Left cardiac atrium (tissue), 4 donors: ENCODE measurements around the gene TADA3. TPM values are rescaled to one million over a fixed set of nuclear protein-coding genes. Genes with fewer than 3 reads are reported as not detected.

Experiments used
- ATAC-seq, 2 donors: fragments of 200-7000 bp; cut with Tn5 transposase; one replicate each; pipeline ENCODE4 v1.9.1; 2020; ENCODE audit warnings: mild to moderate bottlenecking in 2 of 2, moderate library complexity in 2 of 2
- DNase-seq: peaks from one replicate; pipeline ENCODE4 v3.0.0-alpha.2; 2020
- intact Hi-C, 2 donors: fragments of 100-400 bp; cut with DNase I; formaldehyde crosslinking; loops; one replicate each; pipeline versions ENCODE4 v1.14.1 to v1.15.1; 2022 to 2023
- total RNA-seq, 2 donors: library from RNA; stranded (reverse); fragmentation: NEBNext Ultra II Directional; extraction: Animal tissue kit (Norgen Biotek cat#: 25700); gene quantifications; one replicate each; pipeline ENCODE4 v1.2.1, GENCODE V29; 2021
- donor health status: DM: no; HTN: yes; CAD: no.
- donor health status: DM: no; HTN: yes; CAD: no; lungs with severe emphysema.
- donor health status: DM: yes; HTN: yes; CAD: no.
- donor health status: Dilated cardiomyopathy.

Gene TADA3
- total RNA-seq, 2 donors from 2014 or later: 42.0 to 42.7 TPM

GRCh38 chr3:9745521-9745920 lies 46.8 kb downstream of the TADA3 start:
- intact Hi-C loops: no loop called here
- DNase-seq: no peak
- no peak for ATAC-seq

DNA sequence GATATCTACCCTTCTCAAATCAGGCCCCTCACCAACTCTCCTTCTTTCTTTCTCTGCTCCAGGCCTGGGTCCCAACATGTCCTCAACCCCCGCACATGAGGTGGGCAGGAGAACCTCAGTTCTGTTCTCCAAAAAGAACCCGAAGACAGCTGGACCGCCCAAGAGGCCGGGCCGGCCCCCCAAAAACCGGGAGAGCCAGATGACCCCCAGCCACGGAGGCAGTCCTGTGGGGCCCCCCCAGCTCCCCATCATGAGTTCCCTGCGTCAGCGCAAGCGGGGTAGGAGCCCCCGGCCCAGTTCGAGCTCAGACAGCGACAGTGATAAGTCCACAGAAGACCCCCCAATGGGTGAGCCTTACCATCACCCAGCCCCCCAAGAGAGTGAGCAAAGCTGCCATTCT lies 48.1 kb downstream of the TADA3 start:
- intact Hi-C loops: no loop called here
- ATAC-seq (no peak), DNase-seq (no peak)

DNA sequence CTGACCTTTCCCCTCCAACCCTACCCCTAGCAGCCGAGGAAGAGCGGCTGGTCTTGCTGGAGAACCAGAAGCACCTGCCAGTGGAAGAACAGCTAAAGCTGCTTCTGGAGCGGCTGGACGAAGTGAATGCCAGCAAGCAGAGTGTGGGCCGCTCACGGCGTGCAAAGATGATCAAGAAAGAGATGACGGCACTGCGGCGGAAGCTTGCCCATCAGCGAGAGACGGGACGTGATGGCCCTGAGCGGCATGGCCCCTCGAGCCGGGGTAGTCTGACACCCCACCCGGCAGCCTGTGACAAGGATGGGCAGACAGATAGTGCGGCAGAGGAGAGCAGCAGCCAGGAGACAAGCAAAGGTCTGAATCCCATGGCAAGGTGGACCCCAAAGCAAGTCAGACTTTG lies 48.7 kb downstream of the TADA3 start:
- no peak for ATAC-seq
- DNase-seq: no peak
- intact Hi-C loops: no loop called here

DNA sequence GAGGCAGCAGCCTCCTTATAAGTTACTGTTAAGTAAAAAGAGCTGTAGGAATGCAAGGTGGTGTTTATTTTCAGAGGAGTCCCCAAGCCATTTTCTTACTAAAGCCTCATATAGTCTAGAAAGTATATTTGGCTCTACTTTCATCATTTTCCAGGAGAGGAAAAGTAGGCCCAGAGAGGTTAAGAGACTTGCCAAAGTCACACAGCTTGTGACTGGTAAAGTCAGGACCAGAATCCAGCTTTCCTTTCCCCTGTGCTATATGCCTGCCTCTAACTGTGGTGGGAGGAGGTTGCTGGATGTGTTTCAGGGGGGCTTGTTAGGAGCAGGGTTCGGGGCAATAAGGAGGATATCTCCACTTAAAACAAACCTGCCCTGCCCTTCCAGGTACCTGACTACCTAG lies 49.7 kb downstream of the TADA3 start:
- ATAC-seq (no peak), DNase-seq (no peak)
- intact Hi-C loops: no loop called here

DNA sequence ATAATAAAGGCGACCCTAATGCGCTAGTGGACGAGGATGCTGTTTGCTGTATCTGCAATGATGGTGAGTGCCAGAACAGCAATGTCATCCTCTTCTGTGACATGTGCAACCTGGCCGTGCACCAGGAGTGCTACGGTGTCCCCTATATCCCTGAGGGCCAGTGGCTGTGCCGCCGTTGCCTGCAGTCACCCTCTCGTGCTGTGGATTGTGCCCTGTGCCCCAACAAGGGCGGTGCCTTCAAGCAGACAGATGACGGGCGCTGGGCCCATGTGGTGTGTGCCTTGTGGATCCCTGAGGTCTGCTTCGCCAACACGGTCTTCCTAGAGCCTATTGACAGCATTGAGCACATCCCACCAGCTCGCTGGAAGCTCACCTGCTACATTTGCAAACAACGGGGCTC lies 53.1 kb downstream of the TADA3 start:
- ATAC-seq: no peak
- DNase-seq: no peak
- intact Hi-C loops: loop anchor here (10.0 kb wide), 2 partner anchors 66 to 234 kb away; no protein-coding TSS in a partner anchor

DNA sequence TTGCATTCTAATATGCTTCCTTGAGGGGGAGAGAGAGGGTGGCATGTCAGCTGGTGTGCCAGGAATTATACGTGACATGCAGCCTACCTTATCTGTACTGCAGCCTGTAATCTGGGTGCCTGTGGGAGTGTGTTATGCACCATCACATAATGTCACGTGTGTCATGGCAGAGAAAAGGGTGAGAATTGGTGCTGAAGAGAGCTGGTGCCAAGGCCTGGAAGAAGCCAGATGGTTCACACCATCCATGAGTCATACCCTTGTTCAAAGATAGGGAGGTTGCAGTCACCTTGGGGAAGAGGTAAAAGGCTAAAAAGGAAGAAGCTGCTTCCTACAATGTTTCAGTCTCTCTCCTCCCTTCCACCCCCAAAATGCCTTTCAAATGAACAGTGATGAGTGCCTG lies 55.4 kb downstream of the TADA3 start:
- DNase-seq: no peak
- no peak for ATAC-seq
- intact Hi-C loops: loop anchor here (10.0 kb wide), 2 partner anchors 68 to 232 kb away; no protein-coding TSS in a partner anchor

DNA sequence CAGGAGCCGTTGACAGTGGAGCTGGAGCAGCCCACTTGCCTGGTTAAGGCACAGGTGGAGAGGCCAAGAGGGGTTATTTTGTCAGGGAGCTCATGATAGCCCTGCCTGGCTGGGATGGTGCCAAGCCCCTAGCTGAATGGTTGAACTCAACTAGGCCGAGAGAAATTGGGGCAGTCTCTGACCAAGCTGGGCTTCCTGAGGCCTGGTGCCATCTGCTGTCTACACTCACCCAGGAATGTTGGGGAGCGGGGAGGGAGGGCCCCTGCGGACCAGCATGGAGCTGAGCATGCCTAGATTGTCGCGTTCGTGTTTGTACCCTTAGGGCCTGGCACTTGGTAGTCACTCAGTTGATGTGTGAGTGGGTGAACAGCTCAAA lies 59.5 kb downstream of the TADA3 start:
- no peak for ATAC-seq
- intact Hi-C loops: loop anchor here (2.0 to 10.0 kb wide), 3 partner anchors 16 to 228 kb away; partner anchors contain the start of gene OGG1 (in 1 of the 2)
- peak; percentile 39 for DNase-seq

DNA sequence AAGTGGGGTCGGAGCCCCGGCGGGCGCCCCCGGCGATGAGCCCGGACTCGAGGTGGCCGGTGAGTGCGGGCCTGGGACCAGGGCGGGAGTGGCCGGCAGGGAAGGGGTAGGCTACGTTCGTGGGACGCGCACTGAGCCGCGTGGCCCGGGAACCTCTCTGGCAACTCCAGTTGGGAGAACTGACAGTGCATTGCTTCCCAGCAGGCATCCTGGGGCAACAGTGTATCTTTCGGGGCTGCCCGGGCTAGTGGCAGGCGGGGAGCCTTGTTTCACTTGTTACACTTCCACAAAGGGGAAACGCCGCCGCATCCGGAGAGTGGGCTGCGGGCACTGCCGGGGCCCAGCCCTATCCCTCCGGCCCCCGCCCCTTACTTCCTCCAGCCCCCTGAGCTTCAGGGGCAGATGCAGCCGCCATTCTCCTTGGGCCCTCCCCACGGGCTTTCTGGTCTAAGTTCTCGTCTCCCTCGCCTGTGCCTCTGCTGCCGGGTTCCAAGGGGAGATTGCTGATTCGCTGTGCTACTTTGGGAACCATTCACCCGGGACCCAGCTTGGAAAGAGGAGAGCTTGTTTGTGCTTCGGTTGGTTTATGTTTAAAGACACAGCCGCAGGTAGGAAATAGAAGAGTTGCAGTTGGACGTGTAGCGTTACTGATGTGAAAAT lies 60.1 kb downstream of the TADA3 start:
- intact Hi-C loops: loop anchor here (2.0 to 10.0 kb wide), 3 partner anchors 17 to 227 kb away; partner anchors contain the start of gene OGG1 (in 1 of the 2)
- peak; percentile 43 for DNase-seq
- peak in 1 of 2 donors; percentile 3 for ATAC-seq

DNA sequence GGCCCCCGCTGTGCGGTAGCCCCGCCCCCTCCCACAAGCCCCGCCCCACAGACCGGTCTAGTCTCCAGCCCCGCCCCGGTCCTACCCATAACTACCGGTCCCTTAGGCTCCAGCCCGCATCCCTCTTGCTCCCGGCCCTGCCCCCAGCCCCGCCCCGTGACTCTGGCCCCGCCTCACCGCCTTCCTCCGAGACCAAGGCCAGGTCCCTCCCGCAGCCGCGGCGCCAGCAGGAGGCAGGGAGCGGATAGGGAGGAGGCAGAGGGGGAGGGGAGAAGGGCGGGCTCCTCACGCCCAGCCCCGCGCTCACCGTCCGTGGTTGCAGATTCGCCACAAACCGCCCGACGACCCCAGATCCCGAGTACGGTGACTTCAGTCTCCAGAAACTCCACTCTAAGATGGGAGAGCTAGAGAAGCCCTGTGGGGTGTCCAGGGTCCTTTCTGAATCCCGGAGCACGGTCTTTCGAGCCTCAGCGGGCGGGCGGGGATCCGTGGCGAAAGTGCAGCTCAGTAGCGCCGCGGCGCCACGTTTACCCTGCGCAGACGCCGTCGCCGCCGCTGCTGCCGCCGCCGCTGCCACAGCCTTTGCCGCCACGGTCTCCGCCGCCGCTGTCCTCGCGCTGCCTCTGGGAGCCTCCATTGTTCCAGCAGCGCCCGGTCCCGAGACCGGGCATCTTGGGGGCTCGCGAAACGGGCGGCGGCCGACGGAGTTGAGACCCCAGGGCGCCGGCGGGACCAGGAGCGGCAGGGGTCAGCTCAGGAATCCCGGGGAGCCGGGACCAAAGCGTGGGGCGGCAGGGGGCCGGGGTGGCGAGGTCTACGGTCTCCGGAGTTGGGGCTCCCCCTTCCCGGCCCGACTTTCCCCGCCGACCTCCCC lies 60.8 kb downstream of the TADA3 start, which contains the start of gene BRPF1:
TSS of gene BRPF1 (plus strand) at position 530 of the 874 bp plus-strand sequence. CDS start 2,406 bp downstream, outside the sequence.
- ATAC-seq: peak; percentile 98 to 99
- intact Hi-C loops: loop anchor here (2.0 to 10.0 kb wide), 3 partner anchors 17 to 227 kb away; partner anchors contain the start of gene OGG1 (in 1 of the 2)

DNA sequence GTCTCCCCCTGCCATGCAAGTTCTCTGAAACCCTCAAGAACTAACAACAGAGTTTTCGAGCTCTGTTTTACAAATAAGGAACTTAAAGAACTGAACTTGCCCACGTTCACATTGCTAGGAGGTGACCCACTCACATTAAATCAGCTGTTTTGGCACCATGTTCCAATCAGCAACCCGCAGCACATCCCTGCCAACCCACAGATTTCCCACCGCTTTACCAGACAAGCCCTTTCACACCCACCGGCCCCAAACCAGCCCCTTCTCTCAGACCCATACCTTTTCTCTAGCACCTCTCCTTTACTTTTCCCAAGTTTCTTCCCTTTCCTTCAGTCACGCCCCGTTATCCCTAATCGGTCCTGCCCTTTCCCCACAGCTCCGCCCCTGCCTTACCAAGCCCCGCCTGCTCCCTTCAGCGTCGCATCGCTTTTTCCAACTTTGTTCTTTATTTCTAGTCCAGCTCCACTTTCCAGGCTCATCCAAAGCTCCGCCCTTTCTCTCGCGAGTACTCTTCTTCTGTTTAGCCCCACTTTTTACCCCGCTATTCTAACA lies 61.5 kb downstream of the TADA3 start:
- ATAC-seq (peak; percentile 60 to 76), DNase-seq (no peak)
- intact Hi-C loops: loop anchor here (10.0 kb wide), 2 partner anchors 74 to 226 kb away; no protein-coding TSS in a partner anchor

More for the DNA sequence above, 60.8 kb downstream of the TADA3 start, which contains the start of gene BRPF1:
- DNase-seq: peak; percentile 100

Other genes with a start within 250 kb of the TADA3 start
- not detected for gene LHFPL4, start 238.7 kb downstream of the TADA3 start, total RNA-seq
- 10 to 100 TPM; 32.0 to 47.1 TPM for gene MTMR14, start 143.0 kb downstream of the TADA3 start, total RNA-seq
- gene CPNE9, start 88.6 kb downstream of the TADA3 start, total RNA-seq: under 1 TPM in 1 of 2 donors, not detected in 1; 0.10 TPM
- 10 to 100 TPM; 10.2 to 14.6 TPM for gene BRPF1, start 60.7 kb downstream of the TADA3 start, total RNA-seq
- gene OGG1, start 42.5 kb downstream of the TADA3 start, total RNA-seq: 10 to 100 TPM; 11.8 to 12.6 TPM
- gene CAMK1, start 22.5 kb downstream of the TADA3 start, total RNA-seq: 10 to 100 TPM; 24.2 to 27.4 TPM
- 10 to 100 TPM; 80.8 to 96.2 TPM for gene ARPC4, start 609 bp upstream of the TADA3 start, total RNA-seq
- 10 to 100 TPM; 15.4 to 20.4 TPM for gene TTLL3, start 17.8 kb upstream of the TADA3 start, total RNA-seq
- gene RPUSD3, start 51.5 kb upstream of the TADA3 start, total RNA-seq: 10 to 100 TPM; 26.2 to 36.3 TPM
- gene CIDEC, start 87.8 kb upstream of the TADA3 start, total RNA-seq: 100 to 1,000 TPM in 1 of 2 donors, 10 to 100 TPM in 1; 63.3 to 127 TPM
- 10 to 100 TPM; 20.7 to 25.6 TPM for gene JAGN1, start 98.1 kb upstream of the TADA3 start, total RNA-seq
- 1 to 10 TPM; 1.8 to 2.2 TPM for gene IL17RE, start 110.4 kb upstream of the TADA3 start, total RNA-seq
- 10 to 100 TPM; 33.2 to 34.6 TPM for gene IL17RC, start 124.6 kb upstream of the TADA3 start, total RNA-seq
- 10 to 100 TPM; 47.4 to 59.8 TPM for gene CRELD1, start 141.4 kb upstream of the TADA3 start, total RNA-seq
- gene PRRT3, start 159.9 kb upstream of the TADA3 start, total RNA-seq: 1 to 10 TPM in 1 of 2 donors, under 1 TPM in 1; 0.97 to 1.4 TPM
- 10 to 100 TPM; 80.0 to 86.7 TPM for gene EMC3, start 194.4 kb upstream of the TADA3 start, total RNA-seq
- 1 to 10 TPM in 1 of 2 donors, under 1 TPM in 1; 0.71 to 1.8 TPM for gene FANCD2, start 234.0 kb upstream of the TADA3 start, total RNA-seq